Measurements from ENCODE around the gene SLC37A3.

The SLC37A3 gene

GRCh38 chr7:140402178-140402835, 4.0 kb upstream of the SLC37A3 start:
- DNase-seq (ENCODE audit: low read depth), result no peak

- DNase-seq (ENCODE audit: low read depth), result no peak
These were observed 2.1 kb upstream of the SLC37A3 start for GRCh38 chr7:140400381-140400780.

- DNase-seq (ENCODE audit: low read depth), result no peak
These were observed 491 bp upstream of the SLC37A3 start for GRCh38 chr7:140398821-140399220.

GRCh38 chr7:140393756-140394306, 4.5 kb downstream of the SLC37A3 start:
- no peak for DNase-seq (ENCODE audit: low read depth)

GRCh38 chr7:140391634-140392033, 6.7 kb downstream of the SLC37A3 start:
- no peak for DNase-seq (ENCODE audit: low read depth)

GRCh38 chr7:140390466-140391190, 7.7 kb downstream of the SLC37A3 start:
- DNase-seq (ENCODE audit: low read depth), result no peak

GRCh38 chr7:140390034-140390433, 8.3 kb downstream of the SLC37A3 start:
- no peak for DNase-seq (ENCODE audit: low read depth)

GRCh38 chr7:140389445-140389844, 8.9 kb downstream of the SLC37A3 start:
- no peak for DNase-seq (ENCODE audit: low read depth)

- no peak for DNase-seq (ENCODE audit: low read depth)
These were observed 13.3 kb downstream of the SLC37A3 start for GRCh38 chr7:140384894-140385545.

GRCh38 chr7:140383954-140384713, 14.2 kb downstream of the SLC37A3 start:
- DNase-seq (ENCODE audit: low read depth), result no peak

- DNase-seq (ENCODE audit: low read depth), result no peak
These were observed 22.2 kb downstream of the SLC37A3 start for GRCh38 chr7:140375892-140376730.

- no peak for DNase-seq (ENCODE audit: low read depth)
These were observed 23.0 kb downstream of the SLC37A3 start for GRCh38 chr7:140375323-140375722.

- no peak for DNase-seq (ENCODE audit: low read depth)
These were observed 29.0 kb downstream of the SLC37A3 start for GRCh38 chr7:140369294-140369693.

GRCh38 chr7:140367528-140367927, 30.8 kb downstream of the SLC37A3 start:
- DNase-seq (ENCODE audit: low read depth), result no peak

GRCh38 chr7:140364819-140365218, 33.5 kb downstream of the SLC37A3 start:
- no peak for DNase-seq (ENCODE audit: low read depth)

- DNase-seq (ENCODE audit: low read depth), result no peak
These were observed 37.6 kb downstream of the SLC37A3 start for GRCh38 chr7:140360697-140361229.

GRCh38 chr7:140358412-140359051, 39.8 kb downstream of the SLC37A3 start:
- no peak for DNase-seq (ENCODE audit: low read depth)

GRCh38 chr7:140358024-140358411, 40.3 kb downstream of the SLC37A3 start:
- DNase-seq (ENCODE audit: low read depth), result no peak

GRCh38 chr7:140350056-140350455, 48.3 kb downstream of the SLC37A3 start:
- DNase-seq (ENCODE audit: low read depth), result no peak

- DNase-seq (ENCODE audit: low read depth), result no peak
These were observed 49.1 kb downstream of the SLC37A3 start for GRCh38 chr7:140349144-140349771.

Data from stimulated activated CD8-positive, alpha-beta memory T cell treated with anti-CD3 and anti-CD28 coated beads, Interleukin-4, amount 100 ng/mL, for 24 hours (primary cell).